SK-N-SH (cell line): ENCODE measurements around the gene SNX6. TPM values are rescaled to one million over a fixed set of nuclear protein-coding genes. Genes with fewer than 3 reads are reported as not detected.
"Not testable (repeated sequence)": the region's sequence is repeated elsewhere in the genome, so short reads cannot be mapped to it uniquely, and the experiment has no call there.

Experiments used
- CTCF ChIA-PET: fragments of 300-600, 350-600 bp; formaldehyde crosslinking; extraction: SDS; loops from one replicate; lab custom pipeline; 2021; lab: Yijun Ruan, JAX
- POLR2A ChIA-PET: fragments of 350-600 bp; sonication (Branson Sonifier 250); formaldehyde crosslinking; extraction: SDS; loops from one replicate; lab custom pipeline; 2020; ENCODE audit warnings: antibody characterized with exemption, inconsistent platforms; lab: Yijun Ruan, JAX
- DNase-seq: peaks from one replicate; pipeline ENCODE4 v3.0.0; 2012
- H2AFZ ChIP-seq: fragments of 200-600 bp; sonication (generic); 2 replicates; pipeline ENCODE4 v1.8.1; 2016; ENCODE audit warnings: antibody characterized with exemption, mild to moderate bottlenecking, low read depth
- H3F3A ChIP-seq: fragments of 200-600 bp; sonication (generic); replicated peaks from 2 replicates; pipeline ENCODE3; 2016; ENCODE audit warnings: antibody characterized with exemption, mild to moderate bottlenecking; ENCODE audit not compliant: insufficient read depth
- H3K27ac ChIP-seq, 2 experiments: fragments of 200-500 bp in 1 of 2; fragments of 200-600 bp in 1 of 2; sonication (Bioruptor generic) in 1 of 2; sonication (generic), shearing (Covaris generic) in 1 of 2; 2 replicates each; pipeline versions ENCODE4 v1.5.1 to v1.6.1; 2014 to 2016; ENCODE audit warnings: low read depth in 2 of 2, inconsistent platforms in 1 of 2, low read length in 1 of 2, mild to moderate bottlenecking in 1 of 2, mixed read lengths in 1 of 2
- H3K27me3 ChIP-seq: fragments of 200-600 bp; sonication (generic), shearing (Covaris generic); 2 replicates; pipeline ENCODE4 v1.6.1; 2016; ENCODE audit warnings: mixed run types; ENCODE audit not compliant: insufficient read depth
- H3K36me3 ChIP-seq, 2 experiments: fragments of 200-500 bp in 1 of 2; fragments of 200-600 bp in 1 of 2; sonication (Bioruptor generic) in 1 of 2; sonication (generic) in 1 of 2; replicated peaks in 1 of 2; 2 replicates each; pipeline versions ENCODE3 to v1.5.1; 2014 to 2016; ENCODE audit warnings: low read length in 1 of 2, mild to moderate bottlenecking in 1 of 2; ENCODE audit not compliant: insufficient read depth in 2 of 2, control insufficient read depth in 1 of 2
- H3K4me1 ChIP-seq, 2 experiments: fragments of 200-500 bp in 1 of 2; fragments of 200-600 bp in 1 of 2; sonication (Bioruptor generic) in 1 of 2; sonication (generic), shearing (Covaris generic) in 1 of 2; 2 replicates each; pipeline versions ENCODE4 v1.5.1 to v1.6.1; 2014 to 2016; ENCODE audit warnings: low read depth in 1 of 2, low read length in 1 of 2, mixed run types in 1 of 2; ENCODE audit not compliant: insufficient read depth in 2 of 2, control insufficient read depth in 1 of 2
- H3K4me2 ChIP-seq: fragments of 200-600 bp; sonication (generic), shearing (Covaris generic); 2 replicates; pipeline ENCODE4 v1.6.1; 2017; ENCODE audit warnings: mixed run types
- H3K4me3 ChIP-seq, 2 experiments: fragments of 200-500 bp in 1 of 2; fragments of 200-600 bp in 1 of 2; sonication (Bioruptor generic) in 1 of 2; sonication (generic), shearing (Covaris generic) in 1 of 2; 2 replicates each; pipeline versions ENCODE4 v1.5.1 to v1.8.1; 2014 to 2016; ENCODE audit warnings: low read depth in 2 of 2, inconsistent platforms in 1 of 2, low read length in 1 of 2, mild to moderate bottlenecking in 1 of 2, mixed read lengths in 1 of 2, moderate library complexity in 1 of 2
- H3K79me2 ChIP-seq: fragments of 200-600 bp; sonication (generic); 2 replicates; pipeline ENCODE4 v1.8.1; 2017; ENCODE audit warnings: mild to moderate bottlenecking; ENCODE audit not compliant: insufficient read depth
- H3K9ac ChIP-seq: fragments of 200-600 bp; sonication (generic); 2 replicates; pipeline ENCODE4 v1.6.1; 2017; ENCODE audit warnings: mixed run types
- H3K9me2 ChIP-seq: fragments of 200-600 bp; sonication (generic); 2 replicates; pipeline ENCODE4 v1.6.1; 2017; ENCODE audit warnings: mixed run types
- H3K9me3 ChIP-seq: fragments of 200-600 bp; sonication (generic); 2 replicates; pipeline ENCODE4 v1.6.1; 2017; ENCODE audit warnings: mixed run types, mild to moderate bottlenecking, moderate library complexity
- H4K20me1 ChIP-seq: fragments of 200-600 bp; sonication (generic); 2 replicates; pipeline ENCODE4 v1.6.1; 2017; ENCODE audit warnings: mild to moderate bottlenecking, mixed run types; ENCODE audit not compliant: insufficient read depth
- FOXJ3 ChIP-seq: sonication (generic); formaldehyde crosslinking; IDR thresholded peaks from 2 replicates; pipeline ENCODE4 v1.5.1; 2020; ENCODE audit warnings: mild to moderate bottlenecking, missing genetic modification reagents
- FOXM1 ChIP-seq: IDR thresholded peaks from 2 replicates; pipeline ENCODE4 v1.4.0; 2012; ENCODE audit warnings: low read depth, mild to moderate bottlenecking
- GATA2 ChIP-seq: sonication (generic); formaldehyde crosslinking; IDR thresholded peaks from 2 replicates; pipeline ENCODE4 v1.5.0; 2020; ENCODE audit warnings: mild to moderate bottlenecking, missing genetic modification reagents
- JUND ChIP-seq: IDR thresholded peaks from 2 replicates; pipeline ENCODE4 v1.4.0; 2012
- NRF1 ChIP-seq: IDR thresholded peaks from 2 replicates; pipeline ENCODE4 v1.6.1; 2012; ENCODE audit warnings: low read depth, mild to moderate bottlenecking, low read length
- POLR2AphosphoS5 ChIP-seq: IDR thresholded peaks from 2 replicates; pipeline ENCODE4 v1.6.1; 2012; ENCODE audit warnings: low read depth, low read length
- RCOR1 ChIP-seq: fragments of 150-350 bp; IDR thresholded peaks from 2 replicates; pipeline ENCODE4 v1.6.1; 2017; ENCODE audit warnings: antibody characterized with exemption, low read length
- USF1 ChIP-seq: IDR thresholded peaks from 2 replicates; pipeline ENCODE4 v1.4.0; 2012; ENCODE audit warnings: low read depth, borderline replicate concordance
- ZBTB33 ChIP-seq: IDR thresholded peaks from 2 replicates; pipeline ENCODE4 v1.4.0; 2012; ENCODE audit warnings: low read depth, borderline replicate concordance
- WGBS: methylation state at CpG from one replicate; pipeline ENCODE4 v1.1.6; 2017; ENCODE audit warnings: low lambda C conversion rate; 5-methylcytosine and 5-hydroxymethylcytosine counted together
- polyA plus RNA-seq, 3 experiments: library from polyadenylated mRNA; depleted of rRNA; stranded (reverse); fragments of >200 nt; gene quantifications; 2 replicates each; pipeline ENCODE4 v1.2.3, GENCODE V29; 2012
- TF ChIP-seq, protein P1 (sequence below): IDR thresholded peaks from 2 replicates; pipeline ENCODE4 v1.4.0; 2012; ENCODE audit warnings: low read depth
- TF ChIP-seq, protein P2 (sequence below): IDR thresholded peaks from 2 replicates; pipeline ENCODE4 v1.6.1; 2012; ENCODE audit warnings: mild to moderate bottlenecking, low read depth, low read length, moderate library complexity

Gene SNX6
- polyA plus RNA-seq, 1 of the 3 experiments (the other 2 are of a cell fraction) = 33.1 TPM

DNA sequence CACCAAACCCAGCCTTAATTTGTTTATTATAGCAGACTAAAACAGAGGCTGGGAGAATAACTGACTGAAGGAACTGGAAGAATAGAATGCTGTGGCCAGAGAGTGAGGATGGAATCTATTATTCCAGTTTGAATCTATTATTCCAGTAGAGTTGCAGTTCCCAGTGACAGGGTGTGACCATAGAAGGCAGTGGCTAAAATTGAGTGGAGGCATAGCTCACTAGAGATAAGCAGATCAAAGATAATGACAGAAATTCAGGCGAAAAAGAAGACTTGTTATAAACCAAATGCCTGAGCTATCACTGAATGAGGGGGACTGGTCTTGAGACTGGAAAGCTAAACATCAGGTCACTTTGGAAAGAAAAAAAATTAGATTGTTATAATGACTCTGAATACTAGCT is 26.0 kb upstream of the SNX6 start (continued):
- TF ChIP-seq, protein P1, sequence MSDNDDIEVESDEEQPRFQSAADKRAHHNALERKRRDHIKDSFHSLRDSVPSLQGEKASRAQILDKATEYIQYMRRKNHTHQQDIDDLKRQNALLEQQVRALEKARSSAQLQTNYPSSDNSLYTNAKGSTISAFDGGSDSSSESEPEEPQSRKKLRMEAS = no peak
- no peak for TF ChIP-seq USF1

DNA sequence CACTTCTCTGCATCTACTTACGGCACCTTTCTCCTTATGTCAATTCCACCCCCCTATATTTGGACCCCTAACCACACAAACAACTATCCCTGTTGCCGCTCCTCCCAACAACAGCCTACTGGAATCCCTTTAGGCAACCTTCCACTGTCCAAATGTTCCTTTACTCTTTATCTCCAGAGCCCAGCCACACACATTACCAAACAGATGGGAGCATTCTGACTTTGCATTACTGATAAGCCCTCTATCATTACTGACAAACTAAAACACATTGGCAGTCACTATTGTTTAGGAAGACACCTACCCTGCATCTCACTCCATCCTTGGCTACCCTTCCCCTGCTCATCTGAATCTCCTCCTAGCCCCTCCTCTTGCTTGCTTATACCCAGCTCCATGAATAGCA is 23.1 kb upstream of the SNX6 start:
- CTCF ChIA-PET, H2AFZ ChIP-seq, DNase-seq, H3K9me3 ChIP-seq, H3K27me3 ChIP-seq, H3K79me2 ChIP-seq, POLR2A ChIA-PET, H3K9ac ChIP-seq, H3K27ac ChIP-seq, H3K4me3 ChIP-seq, H3K36me3 ChIP-seq, H3K4me2 ChIP-seq, H4K20me1 ChIP-seq, H3K9me2 ChIP-seq: not testable (repeated sequence)
- WGBS = 97% methylated on average over 2 of the region's 2 CpGs
- peaks cover 0 to 16% of the 10 kb centered on the region in 2 experiments; a peak in 2 of 4 replicates for H3K4me1 ChIP-seq
- H3F3A ChIP-seq = peaks cover 38% of the 10 kb centered on the region

DNA sequence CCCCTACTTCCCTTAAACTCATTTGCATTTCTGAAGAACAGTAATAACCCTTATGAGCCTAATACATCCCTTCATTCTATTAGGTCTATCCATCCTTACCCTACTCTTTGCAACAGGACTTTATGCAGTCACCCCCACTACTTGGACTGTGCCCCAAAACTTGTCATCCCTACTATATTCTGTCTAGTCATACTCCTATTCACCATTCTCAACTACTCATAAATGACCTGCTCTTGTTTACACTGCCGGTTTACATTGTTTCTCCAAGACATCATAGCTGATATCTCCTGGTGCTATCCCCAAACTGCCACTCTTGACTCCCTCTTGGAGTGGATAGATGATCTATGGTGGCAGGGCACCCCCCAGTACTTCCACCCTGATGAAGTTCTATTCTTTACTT is 22.4 kb upstream of the SNX6 start:
- H3K4me3 ChIP-seq, H3K9me2 ChIP-seq, H3K79me2 ChIP-seq, H3K27ac ChIP-seq, H4K20me1 ChIP-seq, H2AFZ ChIP-seq, H3K27me3 ChIP-seq, H3K9ac ChIP-seq, POLR2A ChIA-PET, H3K9me3 ChIP-seq, DNase-seq, H3K4me2 ChIP-seq, H3K36me3 ChIP-seq, CTCF ChIA-PET: not testable (repeated sequence)
- WGBS = 90% methylated on average over 1 of the region's 1 CpG
- H3K4me1 ChIP-seq = peaks cover 0 to 16% of the 10 kb centered on the region in 2 experiments; a peak in 2 of 4 replicates
- peaks cover 38% of the 10 kb centered on the region for H3F3A ChIP-seq

GRCh38 chr14:34650786-34651584 is 21.0 kb upstream of the SNX6 start:
- H3K4me1 ChIP-seq = peaks cover 0 to 16% of the 10 kb centered on the region in 2 experiments; a peak in 2 of 4 replicates
- no peaks in the 10 kb centered on the region for H3K36me3 ChIP-seq
- peak overlapping the region; percentile 31; the same call in 1 of the 2 replicates for H2AFZ ChIP-seq
- no peaks in the 10 kb centered on the region for H3K9me2 ChIP-seq
- no peaks in the 10 kb centered on the region for H4K20me1 ChIP-seq
- 9% methylated on average over 4 of the region's 4 CpGs for WGBS
- ChIA-PET POLR2A (no interaction called here), CTCF (interaction anchor here (1.1 kb wide), 2 partner anchors 22 to 72 kb away, joined by 3 to 4 read pairs; no protein-coding TSS in a partner anchor)
- H3K4me3 ChIP-seq = no peak overlapping the region
- peaks cover 38% of the 10 kb centered on the region for H3F3A ChIP-seq
- H3K27ac ChIP-seq = peak overlapping the region in 1 of 2 experiments; percentile 98; a peak in 2 of 4 replicates
- no peaks in the 10 kb centered on the region for H3K27me3 ChIP-seq
- DNase-seq = no peak
- peak overlapping the region; percentile 59; the same call in 1 of the 2 replicates for H3K9ac ChIP-seq
- no peaks in the 10 kb centered on the region for H3K79me2 ChIP-seq
- peak overlapping the region; percentile 47 for H3K4me2 ChIP-seq
- no peaks in the 10 kb centered on the region for H3K9me3 ChIP-seq
- TF ChIP-seq, protein P2, sequence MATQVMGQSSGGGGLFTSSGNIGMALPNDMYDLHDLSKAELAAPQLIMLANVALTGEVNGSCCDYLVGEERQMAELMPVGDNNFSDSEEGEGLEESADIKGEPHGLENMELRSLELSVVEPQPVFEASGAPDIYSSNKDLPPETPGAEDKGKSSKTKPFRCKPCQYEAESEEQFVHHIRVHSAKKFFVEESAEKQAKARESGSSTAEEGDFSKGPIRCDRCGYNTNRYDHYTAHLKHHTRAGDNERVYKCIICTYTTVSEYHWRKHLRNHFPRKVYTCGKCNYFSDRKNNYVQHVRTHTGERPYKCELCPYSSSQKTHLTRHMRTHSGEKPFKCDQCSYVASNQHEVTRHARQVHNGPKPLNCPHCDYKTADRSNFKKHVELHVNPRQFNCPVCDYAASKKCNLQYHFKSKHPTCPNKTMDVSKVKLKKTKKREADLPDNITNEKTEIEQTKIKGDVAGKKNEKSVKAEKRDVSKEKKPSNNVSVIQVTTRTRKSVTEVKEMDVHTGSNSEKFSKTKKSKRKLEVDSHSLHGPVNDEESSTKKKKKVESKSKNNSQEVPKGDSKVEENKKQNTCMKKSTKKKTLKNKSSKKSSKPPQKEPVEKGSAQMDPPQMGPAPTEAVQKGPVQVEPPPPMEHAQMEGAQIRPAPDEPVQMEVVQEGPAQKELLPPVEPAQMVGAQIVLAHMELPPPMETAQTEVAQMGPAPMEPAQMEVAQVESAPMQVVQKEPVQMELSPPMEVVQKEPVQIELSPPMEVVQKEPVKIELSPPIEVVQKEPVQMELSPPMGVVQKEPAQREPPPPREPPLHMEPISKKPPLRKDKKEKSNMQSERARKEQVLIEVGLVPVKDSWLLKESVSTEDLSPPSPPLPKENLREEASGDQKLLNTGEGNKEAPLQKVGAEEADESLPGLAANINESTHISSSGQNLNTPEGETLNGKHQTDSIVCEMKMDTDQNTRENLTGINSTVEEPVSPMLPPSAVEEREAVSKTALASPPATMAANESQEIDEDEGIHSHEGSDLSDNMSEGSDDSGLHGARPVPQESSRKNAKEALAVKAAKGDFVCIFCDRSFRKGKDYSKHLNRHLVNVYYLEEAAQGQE = 0 out of 2 replicates have a peak, but pooled peaks have one; percentile 26
- TF ChIP-seq FOXJ3 = no peak
- TF ChIP-seq FOXM1 = no peak
- TF ChIP-seq RCOR1 = no peak
- peak; percentile 48; the same call in 1 of the 2 replicates for TF ChIP-seq POLR2AphosphoS5
- TF ChIP-seq NRF1 = no peak
- peak; percentile 89 for TF ChIP-seq JUND
- no peak for TF ChIP-seq ZBTB33
- TF ChIP-seq GATA2 (CRISPR knock-in tag) = no peak
